Duodenal mucosa (tissue), 2 donors: ENCODE results near the gene HOMER3.
A peak's percentile ranks its signal among the peaks of the same experiment; 100 is the strongest.

Experiments used
- H3K27ac ChIP-seq: one replicate; pipeline ENCODE4 v1.7.0; 2013; ENCODE audit warnings: low read depth, low read length
- H3K27me3 ChIP-seq, 2 donors: one replicate each; pipeline ENCODE4 v1.7.0; 2013; ENCODE audit warnings: low read length in 2 of 2, control low read depth in 1 of 2; ENCODE audit not compliant: insufficient read depth in 2 of 2, control insufficient read depth in 1 of 2
- H3K36me3 ChIP-seq, 2 donors: one replicate each; pipeline ENCODE4 v1.7.0; 2013; ENCODE audit warnings: low read length in 2 of 2, control low read depth in 1 of 2; ENCODE audit not compliant: insufficient read depth in 2 of 2, control insufficient read depth in 1 of 2
- H3K4me1 ChIP-seq, 2 donors: one replicate each; pipeline ENCODE4 v1.7.0; 2013; ENCODE audit warnings: low read length in 2 of 2, control low read depth in 1 of 2; ENCODE audit not compliant: insufficient read depth in 2 of 2, control insufficient read depth in 1 of 2
- H3K4me3 ChIP-seq, 2 donors: one replicate each; pipeline ENCODE4 v1.7.0; 2013; ENCODE audit warnings: low read length in 2 of 2, low read depth in 1 of 2
- H3K9ac ChIP-seq, 2 donors: one replicate each; pipeline ENCODE4 v1.7.0; 2013; ENCODE audit warnings: low read length in 2 of 2, low read depth in 1 of 2
- H3K9me3 ChIP-seq, 2 donors: one replicate each; pipeline ENCODE4 v1.7.0; 2013; ENCODE audit warnings: low read length in 2 of 2, control low read depth in 1 of 2; ENCODE audit not compliant: control insufficient read depth in 1 of 2

HOMER3 gene

GRCh38 chr19:18940769-18941627, at the start of gene HOMER3:
Gene HOMER3 (minus strand): TSS chr19:18941217. CDS start chr19:18938982, 2,235 bp downstream.
- H3K27ac ChIP-seq = peak within 1 kb of the TSS; percentile 20
- H3K36me3 ChIP-seq = no peaks in the 10 kb centered on the region
- peaks cover 3 to 5% of the 10 kb centered on the region in 2 donors for H3K4me1 ChIP-seq
- peak within 1 kb of the TSS; percentile 49 to 58 for H3K4me3 ChIP-seq
- H3K9me3 ChIP-seq = no peaks in the 10 kb centered on the region
- H3K27me3 ChIP-seq = peaks cover 6 to 13% of the 10 kb centered on the region in 2 donors
- H3K9ac ChIP-seq = peak within 1 kb of the TSS in 1 of 2 donors; percentile 51

GRCh38 chr19:18990128-18990708, 49.2 kb upstream of the HOMER3 start:
- Histone ChIP-seq H3K4me3 (no peak overlapping the region), H3K9ac (no peak overlapping the region), H3K9me3 (no peaks in the 10 kb centered on the region), H3K27me3 (no peaks in the 10 kb centered on the region), H3K36me3 (peaks cover 20 to 39% of the 10 kb centered on the region in 2 donors), H3K4me1 (no peaks in the 10 kb centered on the region), H3K27ac (no peak overlapping the region)

GRCh38 chr19:18989316-18989715, 48.3 kb upstream of the HOMER3 start:
- H3K4me1 ChIP-seq = no peaks in the 10 kb centered on the region
- H3K4me3 ChIP-seq = no peak overlapping the region
- H3K27me3 ChIP-seq = no peaks in the 10 kb centered on the region
- no peak overlapping the region for H3K9ac ChIP-seq
- H3K36me3 ChIP-seq = peaks cover 20 to 33% of the 10 kb centered on the region in 2 donors
- H3K9me3 ChIP-seq = no peaks in the 10 kb centered on the region
- H3K27ac ChIP-seq = no peak overlapping the region

GRCh38 chr19:18987456-18987855, 46.4 kb upstream of the HOMER3 start:
- H3K9ac ChIP-seq = no peak overlapping the region
- H3K27me3 ChIP-seq = peaks cover 0 to 4% of the 10 kb centered on the region in 2 donors
- H3K36me3 ChIP-seq = peaks cover 4 to 15% of the 10 kb centered on the region in 2 donors
- no peak overlapping the region for H3K4me3 ChIP-seq
- no peaks in the 10 kb centered on the region for H3K9me3 ChIP-seq
- no peaks in the 10 kb centered on the region for H3K4me1 ChIP-seq
- H3K27ac ChIP-seq = no peak overlapping the region

GRCh38 chr19:18985257-18985656, 44.2 kb upstream of the HOMER3 start:
- H3K9ac ChIP-seq = no peak overlapping the region
- H3K4me1 ChIP-seq = peaks cover 0 to 4% of the 10 kb centered on the region in 2 donors
- H3K36me3 ChIP-seq = peaks cover 0 to under 1% of the 10 kb centered on the region in 2 donors
- H3K9me3 ChIP-seq = no peaks in the 10 kb centered on the region
- no peak overlapping the region for H3K4me3 ChIP-seq
- peaks cover 0 to 4% of the 10 kb centered on the region in 2 donors for H3K27me3 ChIP-seq
- no peak overlapping the region for H3K27ac ChIP-seq

GRCh38 chr19:18984251-18984650, 43.2 kb upstream of the HOMER3 start:
- Histone ChIP-seq H3K9me3 (no peaks in the 10 kb centered on the region), H3K4me3 (no peak overlapping the region), H3K36me3 (no peaks in the 10 kb centered on the region), H3K9ac (no peak overlapping the region), H3K27me3 (peaks cover 0 to 4% of the 10 kb centered on the region in 2 donors), H3K27ac (no peak overlapping the region), H3K4me1 (peaks cover 0 to 4% of the 10 kb centered on the region in 2 donors)

GRCh38 chr19:18982669-18983068, 41.7 kb upstream of the HOMER3 start:
- Histone ChIP-seq H3K4me1 (peaks cover 0 to 4% of the 10 kb centered on the region in 2 donors), H3K27ac (no peak overlapping the region), H3K4me3 (no peak overlapping the region), H3K36me3 (no peaks in the 10 kb centered on the region), H3K9ac (no peak overlapping the region), H3K27me3 (peaks cover 0 to 4% of the 10 kb centered on the region in 2 donors), H3K9me3 (no peaks in the 10 kb centered on the region)

- peaks cover 0 to 4% of the 10 kb centered on the region in 2 donors for H3K4me1 ChIP-seq
- H3K36me3 ChIP-seq = no peaks in the 10 kb centered on the region
- no peaks in the 10 kb centered on the region for H3K9me3 ChIP-seq
- no peak overlapping the region for H3K9ac ChIP-seq
- no peak overlapping the region for H3K27ac ChIP-seq
- peaks cover 0 to 4% of the 10 kb centered on the region in 2 donors for H3K27me3 ChIP-seq
- no peak overlapping the region for H3K4me3 ChIP-seq
Measured at GRCh38 chr19:18980432-18981020, 39.5 kb upstream of the HOMER3 start.

- Histone ChIP-seq H3K4me1 (peaks cover 0 to 4% of the 10 kb centered on the region in 2 donors), H3K27ac (no peak overlapping the region)
Measured at GRCh38 chr19:18978616-18979015, 37.6 kb upstream of the HOMER3 start.

GRCh38 chr19:18975869-18976268, 34.9 kb upstream of the HOMER3 start:
- H3K4me1 ChIP-seq = peaks cover 0 to 4% of the 10 kb centered on the region in 2 donors
- no peak overlapping the region for H3K9ac ChIP-seq
- H3K9me3 ChIP-seq = no peaks in the 10 kb centered on the region

More at GRCh38 chr19:18978616-18979015, 37.6 kb upstream of the HOMER3 start:
- Histone ChIP-seq H3K27me3 (peaks cover 0 to 4% of the 10 kb centered on the region in 2 donors), H3K9ac (no peak overlapping the region), H3K4me3 (no peak overlapping the region), H3K9me3 (no peaks in the 10 kb centered on the region), H3K36me3 (no peaks in the 10 kb centered on the region)

More at GRCh38 chr19:18975869-18976268, 34.9 kb upstream of the HOMER3 start:
- H3K4me3 ChIP-seq = no peak overlapping the region
- H3K27me3 ChIP-seq = no peaks in the 10 kb centered on the region
- H3K36me3 ChIP-seq = no peaks in the 10 kb centered on the region
- H3K27ac ChIP-seq = no peak overlapping the region
